ENCODE results near the gene BIRC7.

BIRC7 gene

GRCh38 chr20:63241272-63241671 is 5.6 kb downstream of the BIRC7 start:
- DNase-seq (ENCODE audit: extremely low spot score) = no peak
- TF ChIP-seq ZNF384 (IDR thresholded peaks at IDR 0.05) = no peak
- TF ChIP-seq FOXM1 (IDR thresholded peaks at IDR 0.05; ENCODE audit: borderline replicate concordance) = no peak
- no peak for TF ChIP-seq SP1 (IDR thresholded peaks at IDR 0.05)
- no peak for TF ChIP-seq LEF1 (IDR thresholded peaks at IDR 0.05; ENCODE audit: borderline replicate concordance)
- no peak for TF ChIP-seq L3MBTL2 (conservative IDR thresholded peaks at IDR 0.05)
- no peak for TF ChIP-seq TARDBP (IDR thresholded peaks at IDR 0.05)
- TF ChIP-seq ELF4 (IDR thresholded peaks at IDR 0.05) = no peak
- no peak for TF ChIP-seq CTBP1 (IDR thresholded peaks at IDR 0.05; ENCODE audit: borderline replicate concordance)
- ChIA-PET POLR2A (no interaction called here), CTCF (interaction anchor here (1.3 kb wide), 1 partner anchor 18 kb away, joined by 5 read pairs; no protein-coding TSS in a partner anchor)

- ChIA-PET POLR2A (no interaction called here), CTCF (no interaction called here)
- no peak for DNase-seq (ENCODE audit: extremely low spot score)
- TF ChIP-seq ZNF384 (IDR thresholded peaks at IDR 0.05) (no peak), HDGF (IDR thresholded peaks at IDR 0.05; ENCODE audit: borderline replicate concordance) (no peak), L3MBTL2 (conservative IDR thresholded peaks at IDR 0.05) (no peak), FOXM1 (IDR thresholded peaks at IDR 0.05; ENCODE audit: borderline replicate concordance) (no peak), CTBP1 (IDR thresholded peaks at IDR 0.05; ENCODE audit: borderline replicate concordance) (no peak), SP1 (IDR thresholded peaks at IDR 0.05) (no peak), BHLHE40 (IDR thresholded peaks at IDR 0.05; ENCODE audit: borderline replicate concordance) (no peak), NFRKB (IDR thresholded peaks at IDR 0.05) (no peak), TARDBP (IDR thresholded peaks at IDR 0.05) (no peak), ELF4 (IDR thresholded peaks at IDR 0.05) (no peak), FOXK2 (IDR thresholded peaks at IDR 0.05) (no peak), ARNT (IDR thresholded peaks at IDR 0.05) (no peak), SUZ12 (IDR thresholded peaks at IDR 0.05) (no peak), FOXA1 (IDR thresholded peaks at IDR 0.05) (no peak), LEF1 (IDR thresholded peaks at IDR 0.05; ENCODE audit: borderline replicate concordance) (no peak)
- TF ChIP-seq, protein P1, sequence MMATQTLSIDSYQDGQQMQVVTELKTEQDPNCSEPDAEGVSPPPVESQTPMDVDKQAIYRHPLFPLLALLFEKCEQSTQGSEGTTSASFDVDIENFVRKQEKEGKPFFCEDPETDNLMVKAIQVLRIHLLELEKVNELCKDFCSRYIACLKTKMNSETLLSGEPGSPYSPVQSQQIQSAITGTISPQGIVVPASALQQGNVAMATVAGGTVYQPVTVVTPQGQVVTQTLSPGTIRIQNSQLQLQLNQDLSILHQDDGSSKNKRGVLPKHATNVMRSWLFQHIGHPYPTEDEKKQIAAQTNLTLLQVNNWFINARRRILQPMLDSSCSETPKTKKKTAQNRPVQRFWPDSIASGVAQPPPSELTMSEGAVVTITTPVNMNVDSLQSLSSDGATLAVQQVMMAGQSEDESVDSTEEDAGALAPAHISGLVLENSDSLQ (IDR thresholded peaks at IDR 0.05) = no peak
These were observed 7.0 kb downstream of the BIRC7 start for GRCh38 chr20:63242736-63243135.

DNA sequence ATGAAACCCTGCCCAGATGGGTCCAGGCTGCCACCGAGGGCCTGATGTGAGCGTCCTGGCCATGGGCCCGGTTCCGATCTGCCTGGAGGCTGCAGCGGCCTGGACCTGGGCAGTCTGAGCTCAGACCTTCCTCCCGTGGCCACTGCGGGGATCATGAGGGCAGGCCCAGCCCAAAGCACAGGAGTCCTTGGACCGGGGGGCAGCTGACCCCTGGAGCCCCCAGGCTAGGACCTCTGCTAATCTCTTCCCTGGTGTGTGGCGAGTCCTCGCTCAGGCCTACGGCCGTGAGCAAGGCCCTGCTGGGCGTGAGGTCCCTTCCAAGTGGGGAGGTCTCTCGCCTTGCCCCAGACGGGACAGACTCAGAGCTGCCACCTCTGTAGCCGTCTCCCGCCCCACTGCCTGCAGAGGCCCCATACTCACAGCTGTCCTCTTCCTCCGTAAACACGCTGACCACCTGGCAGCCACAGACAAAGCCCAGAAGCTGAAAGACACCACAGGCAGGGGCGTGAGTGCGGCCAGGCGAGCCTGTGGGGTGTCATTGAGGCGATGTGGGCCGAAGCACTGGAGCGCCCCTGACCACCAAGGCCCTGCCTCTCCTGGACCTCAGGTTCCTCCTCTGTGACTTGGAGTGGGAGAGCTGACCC is 8.0 kb downstream of the BIRC7 start:
- POLR2A ChIA-PET = no interaction called here
- no peak for TF ChIP-seq L3MBTL2 (conservative IDR thresholded peaks at IDR 0.05)
- TF ChIP-seq CTBP1 (IDR thresholded peaks at IDR 0.05; ENCODE audit: borderline replicate concordance) = no peak
- no peak for TF ChIP-seq ZNF384 (IDR thresholded peaks at IDR 0.05)
- no peak for TF ChIP-seq LEF1 (IDR thresholded peaks at IDR 0.05; ENCODE audit: borderline replicate concordance)
- TF ChIP-seq HDGF (IDR thresholded peaks at IDR 0.05; ENCODE audit: borderline replicate concordance) = no peak
- TF ChIP-seq NFRKB (IDR thresholded peaks at IDR 0.05) = no peak
- TF ChIP-seq ARNT (IDR thresholded peaks at IDR 0.05) = no peak
- no peak for TF ChIP-seq FOXM1 (IDR thresholded peaks at IDR 0.05; ENCODE audit: borderline replicate concordance)
- TF ChIP-seq SUZ12 (IDR thresholded peaks at IDR 0.05) = no peak
- no peak for TF ChIP-seq BHLHE40 (IDR thresholded peaks at IDR 0.05; ENCODE audit: borderline replicate concordance)
- no peak for TF ChIP-seq FOXK2 (IDR thresholded peaks at IDR 0.05)
- TF ChIP-seq, protein P1 (IDR thresholded peaks at IDR 0.05) = no peak
- TF ChIP-seq ELF4 (IDR thresholded peaks at IDR 0.05) = no peak
- CTCF ChIA-PET = no interaction called here
- no peak for DNase-seq (ENCODE audit: extremely low spot score)

DNA sequence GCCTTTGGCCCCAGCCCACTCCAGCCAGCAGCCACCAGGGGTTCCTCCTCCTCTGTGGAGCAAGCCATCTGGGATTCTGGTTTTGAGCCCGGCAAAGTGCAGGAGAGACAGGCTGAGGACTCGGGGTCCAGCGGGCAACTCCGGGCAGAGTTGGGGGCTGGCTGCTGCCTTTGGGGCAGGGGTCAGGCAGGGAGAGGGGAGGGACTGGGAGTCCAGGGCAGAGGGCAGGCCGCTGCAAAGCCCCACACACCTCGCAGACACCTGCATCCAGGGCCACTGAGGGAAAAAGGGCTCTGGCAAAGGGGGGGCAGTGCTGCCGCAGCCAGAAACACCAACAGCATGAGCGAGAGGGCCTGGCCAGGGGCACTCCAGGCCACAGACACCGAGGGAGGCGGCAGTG is 8.8 kb downstream of the BIRC7 start:
- CTCF ChIA-PET = interaction anchor here (1.2 kb wide), 1 partner anchor 20 kb away, joined by 4 read pairs; no protein-coding TSS in a partner anchor

DNA sequence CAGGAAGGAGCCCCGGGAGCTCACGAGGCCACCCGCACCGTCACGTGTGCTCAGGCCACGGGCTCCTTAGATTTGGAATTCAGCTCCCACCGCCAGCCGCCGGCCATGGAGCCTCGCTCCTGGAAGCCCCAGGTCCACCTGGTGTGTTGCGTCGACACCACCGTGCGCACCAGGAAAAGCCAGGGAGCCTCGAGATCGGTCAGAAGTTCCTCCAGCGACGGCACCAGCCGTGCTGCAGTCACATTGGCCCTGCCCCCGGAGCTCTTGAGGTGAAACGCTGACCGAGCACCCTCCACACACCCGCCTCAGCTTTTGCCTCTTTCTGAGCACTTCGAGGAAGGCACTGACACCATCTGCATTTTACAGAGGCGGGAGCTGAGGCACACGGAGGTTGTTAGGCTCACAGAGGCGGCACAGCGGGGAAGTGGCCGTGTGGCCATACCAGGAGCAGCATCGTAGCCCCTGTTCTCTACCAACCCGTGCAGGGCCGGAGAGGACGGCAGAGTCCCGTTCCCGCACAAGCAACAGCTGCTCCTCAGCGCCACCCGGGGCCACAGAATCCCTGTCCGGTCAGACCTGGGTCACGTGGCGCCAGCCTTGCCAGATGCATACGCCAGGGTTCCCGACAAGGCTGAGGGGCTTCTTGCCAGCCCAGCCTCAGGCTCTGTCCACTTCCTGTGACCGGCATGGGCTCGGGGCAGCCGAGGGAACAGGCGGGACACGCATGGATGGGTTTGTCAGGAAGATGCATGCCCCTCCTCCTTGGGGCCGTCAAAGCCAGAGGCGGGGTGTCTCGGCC is 11.0 kb downstream of the BIRC7 start:
- ChIA-PET POLR2A (no interaction called here), CTCF (interaction anchor here (0.6 to 0.7 kb wide), 2 partner anchors 16 to 23 kb away, joined by 3 to 6 read pairs; no protein-coding TSS in a partner anchor)
- DNase-seq (ENCODE audit: extremely low spot score) = no peak
- no peak for TF ChIP-seq HDGF (IDR thresholded peaks at IDR 0.05; ENCODE audit: borderline replicate concordance)
- TF ChIP-seq ELF4 (IDR thresholded peaks at IDR 0.05) = no peak
- TF ChIP-seq SP1 (IDR thresholded peaks at IDR 0.05) = no peak
- no peak for TF ChIP-seq FOXA1 (IDR thresholded peaks at IDR 0.05)
- no peak for TF ChIP-seq ZNF384 (IDR thresholded peaks at IDR 0.05)
- TF ChIP-seq, protein P1 (IDR thresholded peaks at IDR 0.05) = no peak
- no peak for TF ChIP-seq SUZ12 (IDR thresholded peaks at IDR 0.05)
- no peak for TF ChIP-seq LEF1 (IDR thresholded peaks at IDR 0.05; ENCODE audit: borderline replicate concordance)
- no peak for TF ChIP-seq FOXK2 (IDR thresholded peaks at IDR 0.05)
- TF ChIP-seq NFRKB (IDR thresholded peaks at IDR 0.05) = no peak
- TF ChIP-seq TARDBP (IDR thresholded peaks at IDR 0.05) = no peak
- no peak for TF ChIP-seq ARNT (IDR thresholded peaks at IDR 0.05)
- TF ChIP-seq CTBP1 (IDR thresholded peaks at IDR 0.05; ENCODE audit: borderline replicate concordance) = no peak
- no peak for TF ChIP-seq L3MBTL2 (conservative IDR thresholded peaks at IDR 0.05)
- TF ChIP-seq FOXM1 (IDR thresholded peaks at IDR 0.05; ENCODE audit: borderline replicate concordance) = no peak
- TF ChIP-seq BHLHE40 (IDR thresholded peaks at IDR 0.05; ENCODE audit: borderline replicate concordance) = no peak

More for the DNA sequence above, 8.8 kb downstream of the BIRC7 start:
- no peak for DNase-seq (ENCODE audit: extremely low spot score)
- TF ChIP-seq NFRKB (IDR thresholded peaks at IDR 0.05) = no peak
- no peak for TF ChIP-seq LEF1 (IDR thresholded peaks at IDR 0.05; ENCODE audit: borderline replicate concordance)
- TF ChIP-seq, protein P1 (IDR thresholded peaks at IDR 0.05) = no peak
- POLR2A ChIA-PET = no interaction called here

All from HEK293T (cell line).